GM19023 (cell line): ENCODE measurements around the gene HSD17B13.
"Not testable (repeated sequence)": the region's sequence is repeated elsewhere in the genome, so short reads cannot be mapped to it uniquely, and the experiment has no call there.

Experiments
- ATAC-seq: cut with Tn5 transposase; IDR thresholded peaks from one replicate; pipeline ENCODE4 v1.9.1; 2021; ENCODE audit warnings: mild to moderate bottlenecking, moderate library complexity; ENCODE audit not compliant: unreplicated experiment

HSD17B13 gene

DNA sequence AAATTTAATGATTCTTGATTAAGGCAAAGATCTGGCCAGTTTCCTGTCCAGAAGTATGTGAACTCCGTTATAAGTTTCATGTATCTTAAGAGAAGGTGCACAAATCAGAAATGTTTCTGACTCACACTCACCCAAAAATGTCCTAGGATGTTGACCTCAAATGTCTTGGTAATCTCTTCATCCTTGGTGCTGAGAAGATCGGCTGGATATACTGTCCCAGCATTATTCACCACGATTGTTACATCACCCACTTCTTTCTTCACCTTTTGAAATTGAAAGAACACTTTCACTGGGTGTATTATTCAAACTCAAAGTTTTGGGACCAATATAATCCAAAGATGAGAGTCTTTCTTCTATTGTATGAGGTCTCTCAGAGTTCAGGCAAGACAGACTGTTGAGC is 5.7 kb downstream of the HSD17B13 start:
- ATAC-seq = no peak

GRCh38 chr4:87315000-87315399 is 7.7 kb downstream of the HSD17B13 start:
- ATAC-seq = not testable (repeated sequence)

GRCh38 chr4:87313756-87314155 is 8.9 kb downstream of the HSD17B13 start:
- ATAC-seq = no peak

GRCh38 chr4:87311684-87312083 is 11.0 kb downstream of the HSD17B13 start:
- ATAC-seq = no peak

GRCh38 chr4:87310691-87311335 is 11.9 kb downstream of the HSD17B13 start:
- no peak for ATAC-seq

DNA sequence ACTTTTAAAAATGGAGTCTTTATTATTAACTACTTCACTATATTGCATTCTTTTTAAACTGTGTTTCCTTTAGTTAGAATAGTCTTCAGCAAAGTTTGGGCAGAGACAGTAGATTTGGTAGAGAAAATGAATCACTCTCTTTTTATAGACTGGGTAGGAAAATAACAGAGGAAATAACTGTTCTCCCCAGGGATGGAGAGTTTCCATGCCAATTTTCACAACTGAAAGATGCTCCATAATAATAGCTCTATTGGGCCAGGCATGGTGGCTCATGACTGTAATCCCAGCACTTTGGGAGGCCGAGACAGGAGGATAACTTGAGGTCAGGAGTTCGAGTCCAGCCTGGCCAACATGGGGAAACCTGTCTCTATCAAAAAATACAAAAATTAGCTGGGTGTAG is 13.1 kb downstream of the HSD17B13 start:
- no peak for ATAC-seq

- ATAC-seq = no peak
Observed at GRCh38 chr4:87306056-87306455, 16.6 kb downstream of the HSD17B13 start.

GRCh38 chr4:87305562-87305961 is 17.1 kb downstream of the HSD17B13 start:
- ATAC-seq = no peak

- no peak for ATAC-seq
Observed at GRCh38 chr4:87304745-87305432, 17.8 kb downstream of the HSD17B13 start.

GRCh38 chr4:87299898-87300297 is 22.8 kb downstream of the HSD17B13 start:
- ATAC-seq = no peak

GRCh38 chr4:87298362-87298761 is 24.3 kb downstream of the HSD17B13 start:
- no peak for ATAC-seq

DNA sequence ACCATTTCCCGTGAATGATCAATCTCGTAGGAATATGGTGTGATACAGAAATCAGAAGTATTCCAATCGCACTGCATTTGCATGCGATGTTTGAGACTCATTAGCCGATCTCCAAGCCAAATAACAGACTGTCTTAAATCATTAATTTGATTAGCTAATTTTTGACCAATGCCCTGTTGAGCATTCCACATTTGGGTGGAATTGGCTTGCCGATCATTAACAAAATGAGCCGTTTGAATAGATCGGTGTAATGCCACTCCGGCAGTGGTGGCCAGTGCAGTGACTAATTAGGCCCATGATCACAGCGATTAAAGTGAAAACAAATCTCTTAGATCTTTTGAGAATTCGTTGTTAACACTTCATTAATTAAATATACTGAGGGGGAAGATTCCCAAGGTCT is 27.8 kb downstream of the HSD17B13 start:
- ATAC-seq = not testable (repeated sequence)

GRCh38 chr4:87293889-87294288 is 28.8 kb downstream of the HSD17B13 start:
- ATAC-seq = not testable (repeated sequence)

GRCh38 chr4:87286970-87287369 is 35.7 kb downstream of the HSD17B13 start:
- ATAC-seq = no peak

GRCh38 chr4:87284268-87284667 is 38.4 kb downstream of the HSD17B13 start:
- ATAC-seq = not testable (repeated sequence)

- ATAC-seq = no peak
Observed at GRCh38 chr4:87283151-87283550, 39.5 kb downstream of the HSD17B13 start.

- ATAC-seq = no peak
Observed at GRCh38 chr4:87281603-87282002, 41.1 kb downstream of the HSD17B13 start.

DNA sequence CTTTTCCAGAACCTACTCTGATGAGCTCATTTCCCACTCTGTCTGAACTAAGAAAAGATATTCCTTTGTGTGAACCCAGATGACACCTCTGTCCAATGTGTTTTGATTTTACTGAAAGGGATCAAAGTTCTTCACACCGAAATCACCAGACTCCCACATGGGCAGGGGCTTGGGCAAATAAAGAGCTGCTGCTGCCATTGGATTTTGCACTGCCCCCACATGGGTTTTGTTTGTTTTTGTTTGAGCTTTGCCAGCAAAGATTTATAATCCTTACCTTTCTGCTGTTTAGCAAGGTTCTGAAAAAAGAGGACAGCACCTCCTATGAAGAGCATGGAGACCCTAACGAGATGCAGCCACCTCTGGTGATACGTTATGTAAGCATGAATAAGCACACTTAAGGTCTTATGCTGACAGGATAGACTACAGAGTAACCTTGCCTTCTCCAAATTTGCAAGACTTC is 44.3 kb downstream of the HSD17B13 start:
- no peak for ATAC-seq

DNA sequence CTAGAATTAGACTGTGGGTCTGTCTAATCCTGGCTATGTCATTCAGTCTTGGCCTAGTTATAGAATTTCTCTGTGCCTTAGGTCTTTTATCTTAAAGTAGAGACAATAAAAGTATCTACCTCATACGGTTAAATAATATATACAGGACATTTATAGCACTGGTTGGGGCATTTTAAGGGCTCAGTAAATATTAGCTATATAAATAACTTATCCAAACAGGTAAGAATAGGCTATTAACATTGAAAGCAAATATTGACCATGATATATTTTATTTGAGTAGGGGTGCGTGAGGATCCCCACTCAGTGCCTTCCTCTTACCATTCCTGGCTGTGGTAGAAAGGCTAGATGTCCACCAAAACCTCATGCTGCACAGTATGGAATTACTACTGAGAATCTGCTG is 47.4 kb downstream of the HSD17B13 start:
- ATAC-seq = no peak

DNA sequence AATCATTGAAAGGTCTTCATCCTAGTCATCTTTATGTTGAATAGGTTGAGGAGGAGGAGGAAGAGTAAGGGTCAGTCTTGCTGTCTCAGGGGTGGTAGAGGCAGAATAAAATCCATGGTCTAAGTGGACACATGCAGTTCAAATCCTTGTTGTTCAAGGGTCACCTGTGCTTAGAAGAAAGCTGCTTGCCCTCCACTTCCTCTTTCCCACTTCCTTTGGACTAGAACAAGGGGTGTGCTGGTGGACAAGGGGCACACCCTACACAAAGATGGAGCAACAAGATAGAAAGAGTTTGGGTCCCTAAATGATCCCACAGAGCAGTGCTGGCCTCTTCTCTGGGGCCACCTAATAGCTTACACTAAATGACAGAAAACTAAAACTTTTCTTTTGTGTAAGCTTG is 47.9 kb downstream of the HSD17B13 start:
- no peak for ATAC-seq

DNA sequence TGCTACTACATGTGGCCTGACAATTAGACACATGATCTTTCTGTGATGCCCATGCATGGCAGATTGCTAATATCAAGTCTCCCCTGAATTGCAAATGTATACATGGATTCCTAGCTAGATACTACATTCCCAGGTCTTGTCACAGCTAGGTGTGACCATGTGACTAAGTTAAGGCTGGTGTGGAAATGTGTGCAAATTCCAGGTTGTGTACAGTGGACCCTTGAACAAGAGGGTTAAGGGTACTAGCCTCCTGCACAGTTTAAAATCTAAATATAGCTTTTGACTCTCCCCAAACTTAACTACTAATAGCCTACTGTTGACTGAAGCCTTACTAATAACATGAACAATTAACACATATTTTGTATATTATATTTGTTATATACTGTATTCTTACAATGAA is 48.4 kb downstream of the HSD17B13 start:
- no peak for ATAC-seq

GRCh38 chr4:87270825-87271224 is 51.9 kb downstream of the HSD17B13 start:
- no peak for ATAC-seq

DNA sequence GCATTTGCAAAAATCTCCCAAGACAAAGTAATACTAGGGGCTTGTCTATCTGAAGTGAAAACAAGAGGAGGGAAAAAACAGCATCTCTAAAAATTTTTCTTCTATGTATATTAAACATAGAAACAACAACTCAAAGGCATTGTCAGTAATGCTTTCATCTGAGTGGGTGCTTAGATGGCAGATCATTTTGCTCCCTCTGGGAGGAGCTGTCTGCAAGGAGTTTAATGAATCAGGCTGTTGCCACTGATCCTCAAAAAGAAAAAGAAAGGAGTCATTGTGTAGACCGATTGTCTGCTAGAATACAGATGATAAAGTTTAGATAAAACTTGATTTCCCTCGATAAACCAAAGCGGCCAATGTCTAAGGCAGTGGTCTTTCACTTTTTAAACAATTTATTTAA is 52.5 kb downstream of the HSD17B13 start:
- no peak for ATAC-seq
